Measurements from ENCODE around the gene MYH9. TPM values are rescaled to one million over a fixed set of nuclear protein-coding genes. Genes with fewer than 3 reads are reported as not detected.

MYH9 gene
- total and polyA plus RNA-seq, 5 experiments from 2014 or later: 51.2 to 718 (median 389) TPM

DNA sequence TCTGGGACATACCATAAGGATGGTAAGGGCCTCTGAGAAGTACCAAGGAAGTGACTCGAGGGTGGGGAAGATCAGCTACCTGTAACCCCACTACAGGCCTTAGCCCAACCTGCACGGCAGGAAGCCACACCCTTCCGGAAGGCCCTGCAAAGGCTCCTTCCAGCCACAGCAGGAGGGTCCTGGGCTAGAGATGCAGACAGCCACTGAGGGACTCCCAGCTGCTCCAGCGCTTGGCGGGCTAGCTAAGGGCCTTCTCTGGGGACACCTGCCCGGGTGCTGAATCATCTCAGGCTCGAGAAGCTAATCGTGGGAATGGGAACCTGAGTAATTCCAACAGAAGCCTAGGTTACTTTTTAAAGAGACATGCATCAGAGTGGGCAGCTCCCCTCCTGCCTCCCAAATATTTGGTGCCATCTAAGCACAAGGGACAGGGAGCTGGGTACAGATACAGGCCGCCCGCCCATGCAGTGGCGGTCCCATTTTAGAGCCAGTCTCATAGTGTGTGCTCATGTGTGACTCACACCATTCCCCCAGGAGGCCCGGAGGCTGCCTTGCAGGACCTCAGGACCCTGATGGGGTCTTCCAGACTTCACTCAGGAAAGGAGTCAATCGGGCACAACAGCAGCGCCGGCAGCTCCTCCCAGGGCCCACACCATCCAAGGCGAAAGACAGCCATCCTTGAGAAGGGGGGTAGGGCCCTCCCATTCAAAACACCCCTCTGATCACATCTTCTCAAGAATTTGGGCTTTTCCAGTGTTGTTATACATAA is 8.0 kb downstream of the MYH9 start:
- POLR2A ChIA-PET: interaction anchor here (0.6 to 51.6 kb wide), 12 partner anchors 12 to 127 kb away, joined by 3 to 2215 read pairs (median 6); partner anchors contain the start of genes MYH9 and TXN2
- ATAC-seq: peak; percentile 50
- no peaks in the 10 kb centered on the region for H3K27me3 Mint-ChIP-seq
- peak overlapping the region; percentile 90 to 99 (median 99) for H3K27ac Mint-ChIP-seq
- H3K36me3 Mint-ChIP-seq: peaks cover 4 to 57% (median 11%) of the 10 kb centered on the region in 3 donors
- DNase-seq: peak in 9 of 10 donors; percentile 44 to 83 (median 58)
- H3K9me3 Mint-ChIP-seq: no peaks in the 10 kb centered on the region
- H3K4me1 Mint-ChIP-seq: peaks cover 29 to 96% (median 88%) of the 10 kb centered on the region in 4 donors
- H3K4me3 Mint-ChIP-seq: peak overlapping the region; percentile 74 to 96 (median 84)

DNA sequence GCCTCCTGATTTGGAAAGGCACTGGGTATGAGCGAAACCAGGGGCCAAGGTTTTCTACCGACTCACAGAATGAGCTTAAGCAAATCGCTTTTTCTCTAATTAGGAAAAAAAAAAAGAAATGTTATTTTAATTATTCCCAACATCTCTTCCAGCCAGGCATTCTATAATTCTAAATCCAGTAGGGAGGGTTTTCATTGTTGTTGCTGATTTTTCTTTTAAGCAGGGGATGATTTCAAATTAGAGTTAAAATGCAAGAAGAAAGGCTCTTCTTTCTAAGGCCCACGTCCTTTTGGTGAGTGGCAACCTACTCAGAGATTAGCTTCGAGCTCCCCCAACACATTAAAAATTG is 8.9 kb downstream of the MYH9 start:
- DNase-seq (no peak), ATAC-seq (no peak)
- no peaks in the 10 kb centered on the region for H3K9me3 Mint-ChIP-seq
- H3K4me1 Mint-ChIP-seq: peaks cover 27 to 96% (median 87%) of the 10 kb centered on the region in 4 donors
- peak overlapping the region; percentile 75 to 96 (median 88) for H3K4me3 Mint-ChIP-seq
- H3K27ac Mint-ChIP-seq: peak overlapping the region; percentile 90 to 99 (median 99)
- H3K36me3 Mint-ChIP-seq: peaks cover 4 to 53% (median 11%) of the 10 kb centered on the region in 3 donors
- POLR2A ChIA-PET: interaction anchor here (1.0 to 51.6 kb wide), 12 partner anchors 11 to 128 kb away, joined by 3 to 2215 read pairs (median 10); partner anchors contain the start of genes MYH9 and TXN2
- no peaks in the 10 kb centered on the region for H3K27me3 Mint-ChIP-seq

DNA sequence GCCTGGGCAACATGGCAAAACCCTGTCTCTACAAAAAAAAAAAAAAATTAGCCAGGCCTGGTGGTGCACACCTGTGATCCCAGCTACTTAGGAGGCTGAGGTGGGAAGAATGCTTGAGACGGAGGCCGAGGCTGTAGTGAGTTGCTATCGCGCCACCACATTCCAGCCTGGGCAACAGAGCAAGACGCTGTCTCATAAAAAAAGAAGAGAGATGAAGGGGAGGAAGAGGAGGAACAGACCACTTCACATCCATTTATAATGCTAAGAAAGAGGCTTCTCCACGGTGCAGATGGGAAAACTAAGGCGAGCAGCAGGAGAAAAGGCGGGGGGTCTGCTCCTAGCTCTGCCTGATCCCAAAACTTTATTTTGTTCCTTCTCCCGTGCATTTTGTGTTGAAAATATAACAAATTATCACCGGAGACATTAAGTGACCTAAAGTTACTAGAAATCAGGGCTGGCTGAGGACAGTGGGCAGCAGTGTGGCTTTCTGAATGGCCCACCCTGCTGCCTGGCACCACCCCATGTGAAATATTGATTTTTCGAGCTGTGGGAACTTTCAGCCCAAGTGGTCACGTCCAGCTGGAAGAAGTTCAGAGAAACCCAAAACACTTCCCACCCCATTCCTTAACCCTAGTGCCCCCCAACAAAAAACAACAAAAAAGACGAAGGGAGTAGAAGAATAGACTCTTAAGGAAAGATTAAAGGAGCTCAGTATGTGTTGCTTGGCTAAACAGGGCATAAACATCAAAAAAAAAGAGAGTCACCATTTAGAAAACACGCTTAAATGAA is 9.5 kb downstream of the MYH9 start:
- Mint-ChIP-seq H3K4me3 (peak overlapping the region; percentile 75 to 96 (median 88)), H3K4me1 (peaks cover 28 to 96% (median 87%) of the 10 kb centered on the region in 4 donors), H3K27ac (peak overlapping the region; percentile 90 to 99 (median 99)), H3K9me3 (no peaks in the 10 kb centered on the region), H3K36me3 (peaks cover 3 to 52% (median 8%) of the 10 kb centered on the region in 3 donors), H3K27me3 (no peaks in the 10 kb centered on the region)
- POLR2A ChIA-PET: interaction anchor here (0.7 to 51.6 kb wide), 16 partner anchors 11 to 1466 kb away, joined by 3 to 2215 read pairs (median 10); partner anchors contain the start of genes ANKRD54, MYH9 and TXN2
- DNase-seq (no peak), ATAC-seq (no peak)

DNA sequence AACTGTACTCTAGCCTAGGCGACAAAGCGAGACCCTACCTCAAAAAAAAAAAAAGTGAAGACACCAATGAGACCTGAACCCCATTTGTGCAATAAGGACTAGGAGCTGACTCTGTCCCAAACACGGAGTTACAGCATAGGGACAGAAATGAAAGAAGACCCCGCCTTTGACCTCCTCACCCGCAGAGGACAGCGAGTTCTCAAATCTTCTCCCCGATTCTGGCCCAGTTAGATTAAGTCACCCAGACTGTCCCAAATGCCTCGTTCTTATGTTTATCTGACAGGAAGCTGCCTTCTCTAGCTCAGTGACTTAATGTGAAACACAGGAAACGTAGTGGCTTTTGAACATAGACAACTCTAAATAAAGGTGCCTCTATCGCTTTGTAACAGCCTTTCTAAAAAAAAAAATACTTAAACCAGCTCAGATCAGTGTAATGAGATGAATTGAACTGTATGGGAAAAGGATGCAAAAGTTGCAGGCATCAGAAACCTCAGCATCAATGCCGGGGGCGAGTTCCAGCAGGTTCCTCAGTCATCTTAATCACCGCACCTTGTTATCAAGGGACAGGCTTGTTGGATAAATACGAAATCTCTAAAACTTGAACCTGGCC is 10.6 kb downstream of the MYH9 start:
- POLR2A ChIA-PET: interaction anchor here (0.7 to 51.6 kb wide), 21 partner anchors 10 to 1467 kb away, joined by 3 to 2215 read pairs (median 6); partner anchors contain the start of genes ANKRD54, MYH9 and TXN2
- H3K9me3 Mint-ChIP-seq: no peaks in the 10 kb centered on the region
- H3K27me3 Mint-ChIP-seq: no peaks in the 10 kb centered on the region
- peak in 8 of 10 donors; percentile 35 to 86 (median 72) for DNase-seq
- H3K4me1 Mint-ChIP-seq: peaks cover 32 to 97% (median 91%) of the 10 kb centered on the region in 4 donors
- H3K4me3 Mint-ChIP-seq: peak overlapping the region; percentile 75 to 96 (median 88)
- H3K27ac Mint-ChIP-seq: peak overlapping the region; percentile 90 to 99 (median 99)
- peaks cover 0 to 56% (median 5%) of the 10 kb centered on the region in 3 donors for H3K36me3 Mint-ChIP-seq
- peak; percentile 77 to 85 for ATAC-seq

DNA sequence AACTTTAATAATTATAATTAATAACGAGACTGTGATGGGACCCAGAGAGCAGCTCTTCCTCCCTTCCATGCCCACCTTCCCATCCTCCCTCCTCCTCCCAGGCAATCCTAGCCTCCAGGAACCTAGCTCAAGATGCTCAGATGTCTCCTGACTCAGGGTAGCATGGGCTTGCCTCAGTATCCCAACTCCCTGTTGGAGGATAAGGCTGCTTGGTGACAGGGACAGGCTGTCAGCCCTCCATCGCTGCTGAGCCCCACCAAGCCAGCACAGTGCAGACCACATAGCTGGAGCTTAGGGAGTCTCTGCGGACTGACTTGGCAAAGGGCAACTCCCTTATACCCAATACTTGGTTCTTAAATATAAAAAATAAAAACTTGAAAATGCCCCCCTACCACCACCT is 11.5 kb downstream of the MYH9 start:
- Mint-ChIP-seq H3K9me3 (no peaks in the 10 kb centered on the region), H3K4me3 (peak overlapping the region; percentile 75 to 96 (median 88)), H3K36me3 (peaks cover 0 to 52% (median 6%) of the 10 kb centered on the region in 3 donors), H3K27ac (peak overlapping the region; percentile 90 to 99 (median 99)), H3K4me1 (peaks cover 32 to 97% (median 91%) of the 10 kb centered on the region in 4 donors), H3K27me3 (no peaks in the 10 kb centered on the region)
- no peak for ATAC-seq
- peak in 1 of 10 donors; percentile 20 for DNase-seq
- POLR2A ChIA-PET: interaction anchor here (0.5 to 51.6 kb wide), 12 partner anchors 9 to 131 kb away, joined by 4 to 2215 read pairs (median 10); partner anchors contain the start of genes MYH9 and TXN2

DNA sequence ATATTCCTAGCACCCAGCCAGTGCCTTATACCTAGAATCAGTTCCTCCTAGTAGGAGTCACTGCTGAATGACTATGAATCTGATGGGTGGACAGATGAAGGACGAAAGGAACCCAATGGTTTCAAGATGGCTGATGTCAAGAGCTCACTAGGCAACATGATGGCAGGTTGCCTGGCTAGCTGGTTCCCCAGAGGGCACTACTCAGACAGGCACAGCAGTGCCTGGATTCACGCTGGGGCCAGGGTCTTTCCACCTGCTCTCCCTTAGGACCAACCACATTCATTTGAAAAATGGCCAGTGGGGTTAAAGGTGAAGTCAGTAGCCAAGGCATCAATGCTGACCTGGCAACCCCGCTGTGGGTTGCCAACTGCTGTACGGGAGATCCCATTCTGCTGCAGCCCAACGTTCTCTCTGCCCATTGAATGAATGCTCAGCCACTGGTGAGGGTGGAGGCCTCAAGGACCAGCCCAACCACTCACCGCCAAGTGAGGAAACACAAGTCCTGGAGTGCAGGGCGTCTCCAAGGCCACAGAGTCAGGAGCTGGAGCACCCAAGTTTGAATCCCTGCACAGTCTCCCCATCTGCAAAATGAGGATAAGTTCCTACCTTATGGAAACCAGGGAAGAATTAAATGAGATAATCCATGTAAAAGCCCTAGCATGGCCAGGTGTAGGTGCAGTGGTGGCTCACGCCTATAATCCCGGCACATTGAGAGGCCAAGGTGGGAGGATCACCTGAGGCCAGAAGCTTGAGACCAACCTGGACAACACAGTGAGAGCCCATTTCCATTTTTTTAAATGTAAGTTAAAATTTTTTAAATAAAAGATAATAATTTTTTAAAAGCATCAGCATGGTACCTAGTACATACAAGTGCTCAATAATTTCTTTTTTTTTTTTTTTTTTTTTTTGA is 12.4 kb downstream of the MYH9 start:
- ATAC-seq: no peak
- H3K4me3 Mint-ChIP-seq: peak overlapping the region; percentile 48 to 96 (median 77)
- DNase-seq: peak in 1 of 10 donors; percentile 6
- H3K27ac Mint-ChIP-seq: peak overlapping the region; percentile 90 to 99 (median 96)
- POLR2A ChIA-PET: interaction anchor here (0.5 to 51.6 kb wide), 7 partner anchors 8 to 106 kb away, joined by 3 to 2215 read pairs (median 12); partner anchors contain the start of genes MYH9 and TXN2
- no peaks in the 10 kb centered on the region for H3K9me3 Mint-ChIP-seq
- peaks cover 0 to 43% (median 6%) of the 10 kb centered on the region in 3 donors for H3K36me3 Mint-ChIP-seq
- H3K27me3 Mint-ChIP-seq: no peaks in the 10 kb centered on the region
- H3K4me1 Mint-ChIP-seq: peaks cover 40 to 97% (median 94%) of the 10 kb centered on the region in 4 donors

DNA sequence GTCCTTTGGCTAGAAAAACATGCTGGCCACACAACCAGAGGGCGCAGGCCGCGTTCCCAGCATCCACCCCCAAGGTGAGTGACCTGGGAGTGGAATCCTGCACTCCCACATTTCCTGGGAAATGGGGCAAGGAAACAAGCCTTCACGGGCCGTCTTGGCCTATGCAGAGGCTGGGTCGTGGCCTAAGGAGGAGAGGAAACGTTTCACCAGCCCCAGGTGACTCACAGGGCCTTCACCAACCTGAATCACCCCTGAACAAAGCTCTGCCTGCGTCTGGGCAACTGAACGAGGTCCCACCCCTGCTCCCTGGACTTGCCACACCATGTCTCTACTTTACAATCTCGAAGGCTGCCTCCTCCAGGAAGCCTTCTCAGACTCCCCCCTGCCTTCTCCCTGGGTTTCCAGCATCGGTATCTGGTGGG is 13.2 kb downstream of the MYH9 start:
- Mint-ChIP-seq H3K4me1 (peaks cover 44 to 97% (median 93%) of the 10 kb centered on the region in 4 donors), H3K27me3 (no peaks in the 10 kb centered on the region), H3K9me3 (no peaks in the 10 kb centered on the region), H3K4me3 (peak overlapping the region; percentile 48 to 96 (median 77)), H3K27ac (peak overlapping the region; percentile 90 to 99 (median 96)), H3K36me3 (peaks cover 0 to 39% (median 6%) of the 10 kb centered on the region in 3 donors)
- POLR2A ChIA-PET: interaction anchor here (1.0 to 51.6 kb wide), 5 partner anchors 7 to 61 kb away, joined by 3 to 2215 read pairs (median 16); partner anchors contain the start of gene MYH9
- DNase-seq (peak in 2 of 10 donors; percentile 9 to 49), ATAC-seq (no peak)

DNA sequence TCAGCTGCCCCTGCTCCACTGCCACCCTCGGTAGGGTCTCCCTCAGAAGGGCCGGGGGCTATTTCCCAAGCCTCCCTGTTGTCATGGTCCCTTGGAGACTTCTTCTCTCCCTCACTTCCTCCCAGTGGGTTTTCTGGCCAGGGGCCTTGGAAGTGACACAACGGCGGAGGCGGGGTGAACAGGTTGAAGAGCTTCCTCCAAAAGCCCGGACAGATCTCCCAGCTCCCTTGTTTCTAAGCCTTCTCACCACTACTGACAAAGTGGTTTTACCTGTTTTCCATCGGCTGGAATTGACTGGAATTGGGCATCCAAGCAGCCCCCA is 14.5 kb downstream of the MYH9 start:
- DNase-seq: peak in 1 of 10 donors; percentile 9
- Mint-ChIP-seq H3K4me1 (peaks cover 55 to 95% (median 93%) of the 10 kb centered on the region in 4 donors), H3K27me3 (no peaks in the 10 kb centered on the region), H3K27ac (peak overlapping the region; percentile 90 to 99 (median 96)), H3K4me3 (peak overlapping the region; percentile 73 to 98 (median 92)), H3K9me3 (no peaks in the 10 kb centered on the region), H3K36me3 (peaks cover 0 to 38% (median 9%) of the 10 kb centered on the region in 3 donors)
- POLR2A ChIA-PET: interaction anchor here (0.6 to 51.6 kb wide), 3 partner anchors 6 to 83 kb away, joined by 4 to 2215 read pairs (median 2215); partner anchors contain the start of gene MYH9
- ATAC-seq: no peak

DNA sequence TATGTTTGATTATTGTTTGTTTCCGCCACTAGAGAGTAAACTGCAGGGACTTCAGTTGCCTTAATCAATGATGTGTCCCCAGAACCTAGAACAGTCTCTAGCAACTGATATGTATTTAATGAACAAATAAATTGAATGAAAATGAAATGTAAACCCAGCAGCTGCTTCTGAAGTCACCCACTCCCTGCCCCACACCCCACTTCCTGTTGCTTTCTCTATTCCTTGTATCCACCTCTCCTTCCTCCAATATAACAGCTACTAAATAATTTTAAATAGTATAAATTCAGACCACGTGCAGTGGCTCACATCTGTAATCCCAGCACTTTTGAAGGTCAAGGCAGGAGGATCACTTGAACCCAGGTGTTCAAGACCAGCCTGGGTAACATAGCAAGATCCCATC is 15.8 kb downstream of the MYH9 start:
- peak overlapping the region; percentile 80 to 98 (median 92) for H3K4me3 Mint-ChIP-seq
- peak overlapping the region; percentile 90 to 99 (median 96) for H3K27ac Mint-ChIP-seq
- DNase-seq: no peak
- no peaks in the 10 kb centered on the region for H3K9me3 Mint-ChIP-seq
- POLR2A ChIA-PET: interaction anchor here (1.1 to 51.6 kb wide), 4 partner anchors 4 to 157 kb away, joined by 3 to 2215 read pairs (median 1110); partner anchors contain the start of gene MYH9
- no peak for ATAC-seq
- no peaks in the 10 kb centered on the region for H3K27me3 Mint-ChIP-seq
- H3K36me3 Mint-ChIP-seq: peaks cover 0 to 30% (median 9%) of the 10 kb centered on the region in 3 donors
- H3K4me1 Mint-ChIP-seq: peaks cover 49 to 95% (median 93%) of the 10 kb centered on the region in 4 donors

DNA sequence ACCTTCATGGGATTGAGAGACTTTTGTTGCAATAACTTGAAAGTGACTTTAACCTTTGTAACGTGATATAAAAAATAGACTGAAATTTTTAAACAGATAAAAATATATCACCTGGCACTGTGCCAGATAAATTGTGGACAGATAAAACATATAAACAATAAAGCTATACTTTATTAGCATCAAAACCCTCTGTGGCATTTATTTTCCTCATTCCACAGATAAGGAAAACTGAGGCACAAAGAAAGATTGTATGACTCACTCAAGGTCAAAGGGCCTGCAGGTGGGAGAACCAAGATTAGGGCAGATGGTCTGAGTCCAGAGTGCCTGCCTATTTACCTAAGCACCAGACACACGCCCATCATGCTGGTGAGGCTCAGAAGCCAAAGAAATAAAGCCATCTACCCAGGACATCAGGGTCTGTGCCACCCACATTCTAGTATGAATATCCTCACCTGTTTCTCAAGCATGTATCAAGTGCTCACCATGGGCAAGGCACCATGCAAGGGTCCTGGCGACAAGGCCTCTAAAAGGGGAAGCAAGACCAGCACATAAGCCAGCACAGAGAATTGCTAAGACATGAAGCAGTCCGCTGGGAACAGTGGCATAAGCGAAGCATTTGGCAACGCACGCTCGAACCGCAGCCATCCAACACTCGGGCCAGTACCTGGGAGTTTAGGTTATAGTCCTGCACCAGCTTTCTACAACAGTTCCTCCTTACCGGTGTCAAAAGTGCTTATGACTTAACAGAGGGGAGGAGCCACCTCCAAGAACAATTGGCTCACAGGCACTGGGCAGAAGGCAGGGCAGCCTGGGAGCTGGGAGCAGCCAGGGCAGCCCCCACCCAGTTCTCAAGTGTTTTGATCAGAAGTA is 17.6 kb downstream of the MYH9 start:
- ATAC-seq (peak; percentile 24 to 35), DNase-seq (peak in 1 of 10 donors; percentile 8)
- POLR2A ChIA-PET: interaction anchor here (0.7 to 51.6 kb wide), 9 partner anchors 3 to 933 kb away, joined by 3 to 2215 read pairs (median 4); partner anchors contain the start of genes MYH9 and TXN2
- peak overlapping the region; percentile 90 to 99 (median 96) for H3K27ac Mint-ChIP-seq
- peaks cover 0 to 35% (median 7%) of the 10 kb centered on the region in 3 donors for H3K36me3 Mint-ChIP-seq
- no peaks in the 10 kb centered on the region for H3K27me3 Mint-ChIP-seq
- no peaks in the 10 kb centered on the region for H3K9me3 Mint-ChIP-seq
- H3K4me1 Mint-ChIP-seq: peaks cover 53 to 98% (median 95%) of the 10 kb centered on the region in 4 donors
- H3K4me3 Mint-ChIP-seq: peak overlapping the region; percentile 80 to 98 (median 92)
